K562 treated with DMSO at 1 percent for 12 hours (cell line): ENCODE results near the gene PTGES. TPM values are rescaled to one million over a fixed set of nuclear protein-coding genes. Genes with fewer than 3 reads are reported as not detected.

Experiments
- total RNA-seq: library from RNA; unstranded; fragments of 300-600 nt; gene quantifications from 2 replicates; pipeline ENCODE4 v1.2.3, GENCODE V29; 2022; ENCODE audit not compliant: insufficient read depth

Gene PTGES, protein sequence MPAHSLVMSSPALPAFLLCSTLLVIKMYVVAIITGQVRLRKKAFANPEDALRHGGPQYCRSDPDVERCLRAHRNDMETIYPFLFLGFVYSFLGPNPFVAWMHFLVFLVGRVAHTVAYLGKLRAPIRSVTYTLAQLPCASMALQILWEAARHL
- not detected in 2 replicates for total RNA-seq

DNA sequence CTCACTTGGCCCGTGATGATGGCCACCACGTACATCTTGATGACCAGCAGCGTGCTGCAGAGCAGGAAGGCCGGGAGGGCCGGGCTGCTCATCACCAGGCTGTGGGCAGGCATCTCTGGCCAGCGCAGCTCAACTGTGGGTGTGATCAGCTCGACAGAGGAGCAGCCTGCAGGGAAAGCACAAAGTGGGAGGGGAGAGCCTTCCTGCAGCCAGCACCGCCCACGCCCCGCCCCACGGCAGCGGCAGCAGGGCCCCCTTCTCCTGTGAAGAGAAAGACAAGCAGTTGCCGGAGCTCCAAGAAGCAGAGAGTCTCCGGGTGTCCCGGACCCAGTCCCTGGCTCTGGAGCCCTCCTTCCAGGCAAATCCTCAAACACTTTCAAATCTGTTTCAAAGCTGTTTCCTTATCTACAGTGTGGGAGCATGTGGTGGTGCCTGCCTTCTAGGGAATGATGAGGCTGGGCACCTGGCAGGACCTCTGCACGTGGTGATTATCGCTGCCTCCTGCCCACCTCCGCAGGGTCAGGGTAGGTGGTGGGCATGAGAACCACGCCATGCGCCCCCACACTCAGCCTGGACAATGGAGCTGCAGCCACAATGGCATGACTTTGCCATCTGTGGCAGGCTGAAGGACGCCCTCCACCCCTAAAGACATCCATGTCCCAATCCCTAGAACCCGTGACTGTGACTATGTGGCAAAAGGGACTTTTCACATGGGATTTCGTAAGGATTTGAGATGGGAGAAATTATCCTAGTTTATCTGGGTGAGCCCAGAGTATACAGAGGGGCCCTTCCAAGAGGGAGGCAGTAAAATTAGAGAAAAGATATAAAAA is at the start of gene PTGES:
Gene PTGES, minus strand, starts transcription at position 143 of the 830 bp plus-strand sequence. Its CDS starts 30 bp downstream, at position 113.

Other genes with a start within 250 kb of the PTGES start
- not detected in 2 replicates for gene C9orf50, start 131.9 kb downstream of the PTGES start, total RNA-seq
- gene NTMT1, start 126.9 kb downstream of the PTGES start, total RNA-seq: 46.4 and 68.1 TPM in 2 replicates
- gene ASB6, start 110.9 kb downstream of the PTGES start, total RNA-seq: 12.1 and 20.1 TPM in 2 replicates
- not detected in 2 replicates for gene PRRX2, start 87.4 kb downstream of the PTGES start, total RNA-seq
- gene TOR1B, start 50.1 kb upstream of the PTGES start, total RNA-seq: 30.2 and 57.4 TPM in 2 replicates
- 49.2 and 82.9 TPM in 2 replicates for gene TOR1A, start 71.1 kb upstream of the PTGES start, total RNA-seq
- gene C9orf78, start 82.2 kb upstream of the PTGES start, total RNA-seq: 73.8 and 100 TPM in 2 replicates
- gene USP20, start 82.4 kb upstream of the PTGES start, total RNA-seq: 75.4 and 117 TPM in 2 replicates